Islet precursor cell (in vitro differentiated cells): ENCODE measurements around the gene CXXC5.

ENCODE experiments used
- DNase-seq: peaks from one replicate; pipeline ENCODE4 v3.0.0-alpha.2; 2018

The CXXC5 gene

DNA sequence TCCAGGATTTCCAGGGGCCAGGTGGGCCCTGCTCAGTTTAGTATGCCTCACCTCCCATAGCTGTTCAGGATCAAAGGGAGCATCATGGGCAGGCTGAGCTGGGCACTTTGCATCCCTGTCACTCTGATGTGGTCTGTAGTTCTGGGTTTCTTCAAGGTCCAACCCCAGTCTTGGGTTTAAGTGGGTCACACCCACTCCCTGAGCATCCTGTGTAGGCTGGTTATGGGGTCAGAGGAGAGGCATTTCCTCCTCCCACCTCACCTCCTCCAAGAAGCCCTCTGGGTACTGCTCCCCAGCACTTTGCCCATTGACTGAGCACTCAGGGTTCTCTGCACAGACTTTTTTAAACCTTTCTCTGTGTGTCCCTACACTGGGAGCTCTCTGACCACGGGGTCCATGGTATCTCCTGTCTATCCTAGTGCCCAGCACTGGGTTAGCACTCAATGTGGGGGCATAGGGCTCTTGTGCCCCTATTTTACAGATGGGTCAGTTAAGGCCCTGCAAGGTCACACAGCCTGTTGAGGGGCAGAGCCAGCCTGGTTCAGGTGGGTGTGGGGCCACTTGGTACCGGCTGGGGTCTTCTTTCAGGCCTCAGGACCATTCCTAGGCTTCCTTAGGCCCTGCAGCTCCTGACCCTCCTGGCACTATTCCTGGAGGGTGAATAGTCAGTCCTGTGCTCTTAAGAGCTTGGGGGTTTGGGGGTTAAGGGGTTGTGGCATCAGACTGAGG, 19.0 kb downstream of the CXXC5 start:
- peak; percentile 77 for DNase-seq

DNA sequence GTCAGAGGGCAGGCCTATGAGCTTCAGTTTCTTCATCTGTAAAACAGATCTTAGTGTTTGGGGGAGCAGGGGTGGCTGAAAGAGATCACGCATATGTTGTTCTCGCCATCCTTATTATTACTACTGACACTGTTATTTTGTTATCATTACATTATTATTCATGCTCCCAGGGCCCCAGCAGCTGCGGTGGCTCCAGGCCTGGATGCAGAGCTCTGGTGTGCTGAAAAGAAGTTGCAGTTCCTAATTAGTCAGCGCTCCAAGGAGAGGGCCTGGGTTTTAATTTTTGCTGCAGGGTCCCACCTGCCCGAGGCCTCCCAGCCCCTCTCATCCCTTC, 19.5 kb downstream of the CXXC5 start:
- DNase-seq = no peak

DNA sequence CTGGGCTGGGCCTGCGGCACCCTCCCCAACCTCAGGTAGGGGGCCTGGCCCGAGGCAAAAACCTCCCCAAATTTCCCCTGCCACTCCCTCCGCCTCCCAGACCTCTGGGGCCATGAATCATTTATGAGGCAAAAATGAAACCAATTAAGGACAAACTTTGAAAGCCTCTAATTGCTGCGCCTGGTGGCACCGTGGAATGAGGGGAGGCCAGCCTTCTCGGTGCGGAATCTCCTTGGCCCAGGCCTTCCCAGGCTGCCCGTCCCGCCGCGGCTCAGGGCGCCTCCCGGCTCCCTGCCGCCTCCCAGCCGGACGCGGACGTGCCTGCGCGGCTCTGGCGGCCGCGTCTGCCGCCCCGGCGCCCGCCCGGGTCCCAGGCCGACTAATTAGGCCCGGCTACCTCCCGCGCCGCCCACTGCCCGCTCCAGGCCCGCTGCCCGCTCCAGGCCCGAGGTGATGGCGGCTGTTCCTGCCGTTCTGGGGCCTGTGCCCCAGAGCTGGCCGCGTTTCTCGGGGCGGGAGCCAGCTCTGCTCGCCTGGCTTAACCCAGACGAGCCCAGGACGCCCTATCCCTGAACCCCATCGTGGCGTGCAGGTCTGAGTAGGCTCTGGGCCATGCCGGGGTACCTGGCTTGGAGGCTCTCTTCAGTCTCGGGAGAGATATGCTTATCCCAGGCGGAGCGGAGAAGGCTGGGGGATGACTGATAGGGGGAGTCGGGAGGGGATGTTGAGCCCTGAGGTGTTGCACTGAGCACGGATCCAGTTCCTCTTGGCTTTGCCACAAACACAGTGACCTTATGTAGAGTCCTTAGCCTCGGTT, 20.1 kb downstream of the CXXC5 start:
- peak; percentile 86 for DNase-seq

DNA sequence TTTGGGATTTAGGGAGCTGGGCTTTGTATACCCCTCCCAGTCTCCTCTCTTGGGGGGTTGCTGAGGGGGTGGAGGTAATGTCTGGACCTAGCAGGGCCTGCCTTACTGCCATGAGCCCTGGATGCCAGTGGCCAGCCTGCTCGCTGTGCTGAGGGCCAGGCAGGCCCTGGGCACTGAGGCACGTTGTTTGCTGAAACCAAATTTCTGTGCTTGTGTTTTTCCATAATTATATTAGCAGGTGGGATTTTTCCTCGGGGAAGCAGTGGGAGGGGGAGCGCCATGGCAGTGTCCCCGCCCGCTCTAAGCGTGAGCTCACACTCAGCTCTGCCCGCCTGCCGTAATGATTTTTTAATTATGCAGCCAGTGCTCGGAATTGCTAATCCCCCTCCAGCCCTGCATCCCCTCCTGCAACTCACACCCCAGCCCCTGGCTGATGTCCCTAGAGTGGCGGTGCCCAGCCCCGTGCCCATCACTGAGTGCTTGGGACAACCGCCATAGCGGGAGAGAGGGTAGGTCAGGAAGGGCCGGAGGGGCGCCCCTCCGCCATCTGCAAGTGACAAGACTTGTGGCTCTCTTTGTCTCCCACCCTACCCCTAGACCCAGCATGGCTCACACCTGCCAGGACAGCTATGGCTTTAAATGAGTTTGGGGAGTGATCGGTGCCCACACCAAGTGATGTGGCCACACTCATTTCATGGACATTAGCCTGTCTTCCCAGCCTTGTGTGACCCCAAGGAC, 20.9 kb downstream of the CXXC5 start:
- no peak for DNase-seq

DNA sequence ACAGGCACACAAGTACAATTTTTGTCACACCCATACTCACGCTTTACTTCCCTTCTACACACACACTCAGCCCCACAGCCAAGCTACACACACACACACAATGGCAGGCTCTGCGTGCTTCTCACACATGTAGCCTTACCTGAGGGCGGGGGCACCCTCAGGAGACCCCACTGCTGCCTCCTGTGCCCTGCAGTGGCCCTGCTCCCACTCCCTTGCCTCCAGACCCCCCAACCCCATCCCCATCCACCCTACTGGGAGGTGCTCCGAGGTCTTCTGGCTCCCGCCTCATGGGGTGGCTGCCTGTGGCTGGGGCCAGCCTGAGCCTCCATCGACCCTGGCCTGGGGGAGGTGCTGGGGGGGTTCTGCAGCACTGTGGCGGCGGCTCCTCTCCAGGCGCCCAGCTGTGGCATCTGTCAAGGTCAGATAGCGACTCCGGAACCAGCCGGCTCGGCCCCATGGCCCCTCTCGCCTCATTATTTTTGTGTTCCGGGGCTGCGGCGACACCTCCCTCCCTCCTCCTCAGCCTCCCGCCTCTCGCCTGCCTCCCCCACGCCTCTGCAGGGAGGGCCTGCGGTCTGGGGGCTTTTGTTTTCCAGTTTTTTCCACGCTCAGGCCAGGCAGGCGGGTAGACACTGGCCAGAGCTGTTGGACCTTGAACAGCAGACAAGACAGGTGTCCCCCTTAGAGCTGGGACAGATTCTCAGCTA, 21.7 kb downstream of the CXXC5 start:
- no peak for DNase-seq

DNA sequence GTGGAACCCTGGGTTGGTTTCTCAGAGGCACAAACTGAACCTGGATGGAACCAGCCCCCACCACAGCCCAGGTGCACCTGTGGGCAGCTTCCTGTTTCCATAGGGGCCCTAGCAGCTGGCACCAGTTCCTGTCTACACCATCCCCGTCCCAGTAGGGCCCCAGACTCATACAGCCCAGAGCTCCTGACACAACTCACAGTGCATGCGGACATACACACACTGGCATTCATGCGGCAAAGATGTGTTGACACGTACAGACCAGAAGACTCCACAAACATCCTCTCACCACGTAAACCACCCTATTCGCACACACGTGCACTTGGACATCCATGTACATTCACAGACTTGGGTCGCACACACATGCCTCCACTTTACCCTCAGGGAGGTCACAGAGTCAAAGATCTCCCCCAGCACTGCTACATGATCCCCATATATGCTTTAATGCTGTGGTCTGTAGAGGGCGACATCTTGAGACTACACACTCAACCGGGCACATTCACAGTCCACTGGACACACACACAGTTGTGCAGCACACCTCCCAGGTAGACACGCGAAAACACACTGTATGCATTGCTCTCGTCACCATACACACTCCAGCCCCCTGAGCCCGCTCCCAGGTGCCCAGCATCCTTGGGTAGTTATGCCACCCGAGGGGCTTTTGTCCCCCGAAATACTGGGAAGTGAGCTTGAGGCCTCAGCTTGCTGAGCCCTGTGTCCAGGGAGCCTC, 22.4 kb downstream of the CXXC5 start:
- DNase-seq = no peak

DNA sequence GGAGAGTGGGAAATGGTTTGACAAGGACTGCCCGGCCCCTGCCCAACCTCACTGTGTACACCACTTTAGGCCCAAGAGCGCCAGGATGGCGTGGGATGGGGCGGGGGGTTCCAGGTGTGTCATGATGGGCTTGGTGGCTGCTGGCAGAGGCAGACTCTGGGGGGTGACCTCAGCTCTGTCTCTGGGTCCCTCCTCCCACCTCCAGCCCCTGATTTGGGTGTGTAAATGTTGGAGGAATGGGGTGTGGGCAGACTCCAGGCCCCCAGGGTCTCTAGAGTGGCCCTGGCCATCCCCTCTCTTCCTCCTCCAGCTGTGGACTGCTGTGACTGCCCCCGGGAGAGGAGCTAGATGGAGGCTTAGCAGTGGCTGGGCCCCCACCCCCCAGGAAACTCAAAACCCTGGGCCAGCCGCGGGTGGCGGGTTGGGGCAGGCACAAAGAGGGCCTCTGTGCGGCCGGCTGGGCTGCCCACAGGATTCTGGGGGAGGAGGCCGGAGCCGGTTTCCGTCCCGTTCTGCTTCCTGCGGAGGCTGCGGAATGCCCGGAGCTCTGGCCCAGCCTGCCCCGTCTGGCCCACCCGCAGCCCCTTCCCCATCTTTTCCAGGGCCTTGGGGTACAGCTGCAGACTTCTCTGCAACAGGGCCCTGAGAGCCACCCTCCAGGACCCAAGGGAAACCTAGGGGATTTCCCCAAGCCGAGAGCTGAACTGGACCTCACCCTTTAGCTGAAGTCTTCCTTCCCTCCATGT, 23.1 kb downstream of the CXXC5 start:
- DNase-seq = peak; percentile 75

DNA sequence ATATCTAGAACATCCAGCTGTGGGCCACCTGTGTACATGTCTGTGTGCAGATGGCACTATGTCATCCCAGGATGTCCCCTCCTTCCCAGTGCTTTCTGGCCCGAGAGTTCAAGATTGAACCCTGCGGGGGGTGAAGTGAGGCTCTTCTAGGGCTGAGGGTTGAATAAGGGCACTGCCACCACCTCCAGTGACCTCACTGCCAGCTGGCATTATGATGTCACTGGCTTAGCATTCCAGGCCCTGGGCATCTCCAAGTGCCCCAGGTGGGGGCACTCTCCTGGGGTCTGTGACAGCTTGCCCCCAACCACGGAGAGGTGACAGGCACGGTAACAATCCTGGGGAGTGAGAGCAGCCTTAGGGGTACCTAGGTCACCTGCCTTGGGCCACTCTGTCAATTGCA, 27.1 kb downstream of the CXXC5 start:
- DNase-seq = no peak

DNA sequence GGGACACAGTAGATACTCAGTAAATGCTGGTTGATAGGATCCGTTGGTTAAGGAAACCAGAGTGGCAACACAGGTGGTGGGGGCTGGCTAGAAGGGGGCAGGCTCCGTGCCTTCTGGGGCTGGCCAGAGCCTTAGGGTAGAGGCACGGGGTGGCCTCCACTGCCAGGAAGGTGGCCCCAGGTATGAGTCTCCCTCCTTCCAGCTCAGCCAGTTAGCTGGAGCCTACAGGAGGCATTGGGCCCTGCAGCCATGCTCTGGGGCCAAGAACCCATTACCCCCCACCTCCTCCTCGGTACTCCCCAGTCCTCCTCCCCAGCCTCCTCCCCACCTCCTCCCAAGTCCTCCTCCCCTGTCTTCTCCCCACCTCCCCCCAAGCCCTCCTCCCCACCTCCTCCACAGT, 27.7 kb downstream of the CXXC5 start:
- no peak for DNase-seq

DNA sequence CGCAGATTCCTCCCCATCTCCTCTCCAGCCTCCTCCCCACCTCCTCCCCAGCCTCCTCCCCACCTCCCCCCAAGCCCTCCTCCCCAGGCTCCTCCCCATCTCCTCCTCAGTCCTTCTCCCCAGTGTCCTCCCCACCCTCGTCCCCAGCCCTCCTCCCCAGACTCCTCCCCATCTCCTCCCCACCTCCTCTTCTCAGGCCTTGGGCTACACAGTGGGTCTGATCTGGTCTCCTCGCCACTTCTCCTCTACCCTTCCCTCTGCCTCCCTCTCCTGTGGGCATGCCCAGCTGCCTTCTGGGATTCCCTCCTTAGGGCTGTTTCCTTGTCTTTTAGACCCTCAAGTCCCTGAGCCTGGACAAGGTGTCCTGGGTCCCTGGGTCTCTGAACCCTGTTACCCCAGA, 28.3 kb downstream of the CXXC5 start:
- no peak for DNase-seq

DNA sequence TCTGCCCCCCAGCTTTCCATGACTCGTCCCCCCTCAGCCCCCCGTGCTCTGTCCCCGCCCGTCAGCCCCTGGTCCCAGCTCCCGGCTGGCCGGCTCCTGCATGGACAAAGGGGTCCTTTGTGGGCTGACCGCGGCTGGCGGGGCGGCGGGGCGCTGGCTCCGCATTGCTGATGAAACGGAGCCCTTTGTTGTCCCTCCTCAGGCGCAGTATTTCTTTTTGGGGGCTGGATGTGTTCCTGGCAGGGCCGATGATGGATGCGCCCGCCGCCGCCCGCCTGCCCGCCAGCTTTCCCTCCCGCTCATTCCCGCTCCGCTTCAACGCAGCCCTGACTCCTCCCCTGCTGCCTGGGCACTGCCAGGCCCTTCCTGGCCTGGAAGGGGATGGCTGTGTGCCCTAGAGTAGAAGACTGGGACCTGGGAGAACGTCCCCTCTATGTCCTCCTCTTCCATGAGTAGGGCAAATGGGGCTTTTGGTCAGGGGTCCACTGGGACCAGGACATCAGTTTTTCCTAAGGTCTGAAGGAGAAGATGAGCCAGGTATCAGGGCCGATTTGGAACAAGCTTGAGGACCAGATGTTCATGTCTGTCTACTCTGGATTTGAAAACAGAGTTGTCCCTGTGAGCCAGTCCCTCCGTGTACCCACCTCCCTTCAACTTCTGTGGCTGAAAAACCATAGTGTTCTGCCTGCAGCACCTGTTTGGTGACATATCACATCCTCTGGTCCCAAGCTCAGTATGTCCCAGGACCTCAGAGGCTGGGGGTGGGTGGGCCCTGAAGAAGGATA, 29.0 kb downstream of the CXXC5 start:
- DNase-seq = no peak

DNA sequence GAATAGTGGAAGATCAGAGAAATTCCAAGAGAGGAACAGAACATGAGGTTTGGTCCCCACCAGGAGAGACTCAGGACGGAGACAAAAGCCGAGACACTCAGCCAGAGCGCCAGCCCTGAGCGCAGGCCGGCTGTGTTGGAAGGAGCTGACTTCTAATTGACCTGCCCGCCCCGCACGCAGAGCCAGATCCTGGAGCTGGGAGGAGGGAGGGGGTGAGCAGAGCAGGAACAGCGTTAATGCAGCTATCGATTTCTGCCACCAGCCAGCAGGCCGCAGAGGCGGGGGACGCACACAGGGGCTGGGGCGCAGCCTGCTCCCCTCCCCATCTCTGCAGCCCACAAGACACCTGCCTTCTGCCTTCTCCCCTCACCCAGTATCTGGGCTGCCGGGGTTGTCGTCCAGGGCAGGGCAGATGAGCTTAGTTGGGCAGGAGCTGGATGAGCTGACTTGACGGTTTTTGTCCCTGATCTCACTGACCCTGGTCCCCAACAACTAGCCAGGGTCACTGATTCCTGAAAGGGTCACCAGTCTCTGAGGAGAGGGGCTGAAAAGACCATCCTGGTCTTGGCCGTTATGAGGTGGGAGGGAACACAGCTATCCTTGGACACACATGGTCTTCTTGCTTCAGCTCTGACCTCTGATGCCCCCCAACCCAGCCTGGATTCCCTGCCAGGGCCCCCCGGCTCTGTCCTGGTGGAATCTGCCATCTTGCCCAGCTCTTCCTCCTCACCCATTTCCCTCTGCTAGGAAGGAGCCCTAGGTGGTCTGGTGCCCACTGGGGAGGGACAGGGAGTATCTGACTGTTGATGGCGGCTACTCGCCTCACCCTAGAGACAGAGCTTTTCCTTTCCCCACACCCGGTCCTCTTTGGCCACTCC, 29.8 kb downstream of the CXXC5 start:
- no peak for DNase-seq

DNA sequence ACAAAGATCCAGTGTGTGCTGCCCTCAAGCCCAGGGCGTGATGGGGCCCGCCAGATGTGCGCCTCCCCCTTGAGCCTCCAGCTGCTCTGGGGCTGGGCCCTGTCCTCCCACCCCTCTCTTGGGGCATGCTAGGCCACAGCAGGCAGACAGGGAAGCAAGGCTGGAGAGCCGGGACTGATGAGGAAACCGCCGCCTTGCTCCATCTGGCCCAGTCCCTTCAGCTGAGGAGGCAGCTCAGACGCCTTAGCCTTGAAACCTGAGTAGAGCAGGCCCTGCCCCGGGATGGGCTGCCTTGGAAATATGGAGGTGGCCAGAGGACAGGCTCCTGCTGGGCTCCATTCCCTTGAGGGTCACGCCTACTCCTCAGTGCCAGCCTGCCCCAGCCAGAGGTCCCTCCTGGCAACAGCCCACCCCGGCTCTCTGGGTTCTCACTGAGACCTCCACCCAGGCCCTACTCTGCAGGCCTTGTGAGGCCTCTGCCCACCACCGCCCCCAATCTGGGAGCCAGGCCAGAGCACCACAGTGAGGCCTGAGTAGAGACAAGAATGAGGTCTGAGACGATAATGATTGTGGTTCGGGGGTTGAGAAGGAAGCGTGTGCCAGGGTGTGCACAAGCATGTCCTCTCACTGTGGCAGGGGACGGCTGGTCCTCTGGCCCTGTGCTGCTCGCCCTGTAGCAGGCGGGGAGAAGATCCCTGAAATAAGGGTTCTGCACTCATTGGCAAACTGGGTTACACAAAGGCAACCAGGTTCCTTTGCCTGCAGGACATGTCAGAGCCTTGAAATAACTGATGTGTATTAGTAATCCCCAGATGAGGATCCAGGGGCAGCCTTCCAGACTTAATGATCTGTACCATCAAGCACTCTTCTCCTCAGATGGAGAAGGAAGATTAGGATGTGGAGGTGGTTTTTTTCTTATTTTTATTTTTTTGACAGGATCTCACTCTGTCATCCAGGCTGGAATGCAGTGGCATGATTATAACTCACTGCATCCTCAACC, 30.9 kb downstream of the CXXC5 start:
- no peak for DNase-seq

DNA sequence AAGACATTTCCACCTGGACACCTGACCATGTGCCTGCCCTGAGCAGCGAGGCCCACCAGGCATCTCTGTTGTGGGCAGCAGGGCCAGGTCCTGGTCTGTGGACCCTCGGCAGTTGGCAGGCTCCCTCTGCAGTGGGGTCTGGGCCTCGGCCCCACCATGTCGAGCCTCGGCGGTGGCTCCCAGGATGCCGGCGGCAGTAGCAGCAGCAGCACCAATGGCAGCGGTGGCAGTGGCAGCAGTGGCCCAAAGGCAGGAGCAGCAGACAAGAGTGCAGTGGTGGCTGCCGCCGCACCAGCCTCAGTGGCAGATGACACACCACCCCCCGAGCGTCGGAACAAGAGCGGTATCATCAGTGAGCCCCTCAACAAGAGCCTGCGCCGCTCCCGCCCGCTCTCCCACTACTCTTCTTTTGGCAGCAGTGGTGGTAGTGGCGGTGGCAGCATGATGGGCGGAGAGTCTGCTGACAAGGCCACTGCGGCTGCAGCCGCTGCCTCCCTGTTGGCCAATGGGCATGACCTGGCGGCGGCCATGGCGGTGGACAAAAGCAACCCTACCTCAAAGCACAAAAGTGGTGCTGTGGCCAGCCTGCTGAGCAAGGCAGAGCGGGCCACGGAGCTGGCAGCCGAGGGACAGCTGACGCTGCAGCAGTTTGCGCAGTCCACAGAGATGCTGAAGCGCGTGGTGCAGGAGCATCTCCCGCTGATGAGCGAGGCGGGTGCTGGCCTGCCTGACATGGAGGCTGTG, 32.4 kb downstream of the CXXC5 start:
- DNase-seq = no peak

DNA sequence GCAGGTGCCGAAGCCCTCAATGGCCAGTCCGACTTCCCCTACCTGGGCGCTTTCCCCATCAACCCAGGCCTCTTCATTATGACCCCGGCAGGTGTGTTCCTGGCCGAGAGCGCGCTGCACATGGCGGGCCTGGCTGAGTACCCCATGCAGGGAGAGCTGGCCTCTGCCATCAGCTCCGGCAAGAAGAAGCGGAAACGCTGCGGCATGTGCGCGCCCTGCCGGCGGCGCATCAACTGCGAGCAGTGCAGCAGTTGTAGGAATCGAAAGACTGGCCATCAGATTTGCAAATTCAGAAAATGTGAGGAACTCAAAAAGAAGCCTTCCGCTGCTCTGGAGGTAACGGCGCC, 32.9 kb downstream of the CXXC5 start:
- DNase-seq = no peak

DNA sequence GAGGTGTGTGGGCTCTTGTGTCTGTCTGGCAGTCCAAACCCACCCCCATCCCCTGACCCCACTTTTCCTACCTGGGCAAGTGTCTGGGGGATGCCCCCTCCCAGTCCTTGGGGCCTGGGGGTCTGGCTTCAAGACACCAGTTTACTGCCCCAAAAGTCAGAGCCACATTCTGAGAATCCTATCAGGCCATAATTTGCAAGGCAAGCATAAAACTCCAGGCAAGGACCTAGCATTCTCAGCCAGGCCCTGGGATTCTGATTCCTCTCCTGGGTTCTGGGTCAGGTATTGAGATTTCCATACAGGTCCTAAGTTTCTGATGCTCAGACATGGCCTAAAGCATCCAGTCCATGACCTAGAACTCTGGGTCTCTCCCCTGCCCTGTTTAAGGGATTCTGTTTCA, 33.3 kb downstream of the CXXC5 start:
- DNase-seq = no peak

DNA sequence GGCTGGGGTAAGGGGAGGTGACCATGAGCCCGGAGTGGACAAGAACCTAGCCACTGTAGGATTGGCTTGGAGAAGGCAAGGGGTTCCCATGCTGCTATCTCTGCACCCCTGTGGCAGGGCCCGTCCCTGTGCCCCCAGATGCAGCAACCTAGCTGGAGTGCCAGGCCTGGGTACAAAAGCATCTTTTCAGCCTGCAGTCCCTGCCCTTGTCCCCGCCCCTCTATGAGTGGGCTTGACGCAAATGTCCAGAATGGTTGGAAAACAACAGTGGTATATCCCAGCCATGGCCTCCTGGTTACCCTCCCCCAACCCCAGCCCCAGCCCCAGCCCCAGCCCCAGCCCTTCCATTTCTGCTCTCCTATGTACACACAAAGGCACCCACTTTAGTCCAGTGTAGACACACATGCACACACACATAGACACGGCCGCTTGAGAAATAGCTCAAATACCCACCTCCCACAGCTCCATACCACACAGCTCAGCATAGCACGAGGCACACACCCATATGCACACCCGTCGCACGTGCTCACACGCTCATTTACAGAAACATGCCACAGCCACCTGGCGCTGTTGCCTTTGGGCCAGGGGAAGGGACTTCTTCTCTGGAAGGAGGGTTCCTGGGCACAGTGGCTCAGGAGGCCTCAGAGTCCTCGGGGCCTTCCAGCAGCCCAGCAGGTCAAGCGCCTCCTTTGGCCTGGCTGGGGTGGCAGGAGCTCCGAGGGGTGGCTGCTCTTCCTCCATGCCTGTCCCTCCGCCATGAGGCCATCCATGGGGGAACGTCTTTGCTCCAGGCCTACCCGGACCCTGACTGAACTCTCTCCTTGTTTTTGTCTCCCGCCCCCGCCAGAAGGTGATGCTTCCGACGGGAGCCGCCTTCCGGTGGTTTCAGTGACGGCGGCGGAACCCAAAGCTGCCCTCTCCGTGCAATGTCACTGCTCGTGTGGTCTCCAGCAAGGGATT, 34.1 kb downstream of the CXXC5 start:
- no peak for DNase-seq
